ENCODE results near the gene SEMA3B.
A peak's percentile ranks its signal among the peaks of the same experiment; 100 is the strongest.
"Not testable (repeated sequence)": the region's sequence is repeated elsewhere in the genome, so short reads cannot be mapped to it uniquely, and the experiment has no call there.

The SEMA3B gene

DNA sequence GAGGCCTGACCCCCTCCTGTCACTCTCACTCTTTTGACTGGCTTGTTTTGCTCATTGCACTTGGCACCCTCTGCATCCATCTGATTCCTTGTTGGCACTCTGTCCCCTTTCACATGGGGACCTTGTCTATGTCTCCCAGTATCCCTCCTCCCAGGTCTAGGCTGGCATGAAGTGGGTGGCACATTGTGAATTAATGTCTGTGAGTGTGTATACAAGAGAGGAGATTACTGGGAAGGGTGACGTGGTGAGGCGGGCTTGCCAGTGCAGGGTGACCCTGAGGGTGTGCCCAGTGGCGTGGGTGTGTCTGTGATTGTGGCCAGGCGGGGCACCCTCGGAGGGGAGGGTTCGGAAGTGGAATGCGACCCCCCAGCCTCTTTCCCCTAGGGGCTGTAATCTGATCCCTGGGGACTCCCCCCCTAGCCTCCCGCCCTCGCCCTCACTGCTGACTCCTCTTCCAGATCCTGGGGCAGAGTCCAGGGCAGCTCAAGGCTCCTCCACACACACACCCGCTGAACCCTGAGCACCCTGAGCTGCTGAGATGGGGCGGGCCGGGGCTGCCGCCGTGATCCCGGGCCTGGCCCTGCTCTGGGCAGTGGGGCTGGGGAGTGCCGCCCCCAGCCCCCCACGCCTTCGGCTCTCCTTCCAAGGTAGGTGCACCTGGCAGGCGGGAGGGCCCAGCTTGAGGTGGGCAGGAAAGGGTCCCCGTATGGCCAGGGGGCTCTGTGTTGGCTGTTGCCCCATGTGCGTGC, at the start of gene SEMA3B:
SEMA3B (plus strand) TSS at position 445 of the 749 bp plus-strand sequence; CDS start at position 539, 94 bp downstream.
- no peak for DNase-seq

DNA sequence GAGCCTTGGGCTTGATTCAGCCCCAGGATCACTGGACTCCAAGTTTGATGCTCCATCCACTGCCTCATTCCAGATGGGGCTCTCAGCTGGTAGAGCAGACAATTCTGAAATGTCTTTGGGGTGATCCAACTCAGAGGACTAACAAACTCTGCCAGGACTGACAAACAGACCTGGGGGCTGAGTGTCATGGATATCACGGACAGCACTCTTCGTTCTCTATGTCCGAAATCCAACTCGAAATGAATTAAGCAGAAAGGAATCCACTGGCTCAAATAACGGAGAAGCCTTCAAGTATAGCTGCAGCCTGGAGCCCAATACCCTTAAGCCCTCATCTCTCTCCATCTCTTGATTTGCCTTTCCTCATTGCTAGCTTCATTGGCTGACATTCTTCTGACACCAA, 49.7 kb upstream of the SEMA3B start:
- DNase-seq = no peak

DNA sequence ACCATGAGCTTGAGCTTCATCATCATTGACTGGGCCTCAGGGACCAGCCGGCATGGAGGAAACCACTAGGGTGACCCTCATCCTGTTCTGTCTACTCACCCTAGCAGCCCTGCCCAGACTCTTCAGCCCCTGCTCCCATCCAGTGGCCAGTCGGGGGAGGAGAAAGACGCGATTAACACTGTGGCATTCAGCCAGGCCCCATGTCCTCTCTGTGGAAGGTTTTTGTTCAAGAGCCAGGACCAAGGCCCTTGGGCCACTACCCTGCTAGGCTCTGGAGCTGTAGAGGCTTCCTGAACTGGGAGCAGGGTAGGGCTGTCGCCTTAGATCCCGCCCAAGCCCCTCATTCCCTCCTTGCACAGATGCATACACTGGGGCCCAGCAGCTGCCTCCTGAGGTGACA, 48.8 kb upstream of the SEMA3B start:
- DNase-seq = no peak

DNA sequence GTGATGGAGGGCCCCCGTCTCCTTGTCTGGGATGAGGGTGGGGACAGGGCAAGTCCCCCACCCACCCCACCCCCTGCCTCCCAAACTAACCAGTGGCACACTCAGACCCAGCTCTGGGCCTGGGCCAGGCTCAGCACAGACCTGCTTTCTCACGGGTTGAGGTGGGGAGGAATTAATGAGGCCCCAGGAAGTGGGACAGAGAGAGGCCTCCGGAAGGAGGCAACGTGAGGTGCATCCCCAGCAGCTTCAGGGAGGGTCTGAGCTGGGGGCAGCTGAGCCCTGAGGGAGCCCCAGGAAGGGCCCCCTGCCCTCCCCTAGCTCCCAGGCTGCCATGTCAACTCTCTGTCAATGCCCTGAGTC, 47.9 kb upstream of the SEMA3B start:
- no peak for DNase-seq

DNA sequence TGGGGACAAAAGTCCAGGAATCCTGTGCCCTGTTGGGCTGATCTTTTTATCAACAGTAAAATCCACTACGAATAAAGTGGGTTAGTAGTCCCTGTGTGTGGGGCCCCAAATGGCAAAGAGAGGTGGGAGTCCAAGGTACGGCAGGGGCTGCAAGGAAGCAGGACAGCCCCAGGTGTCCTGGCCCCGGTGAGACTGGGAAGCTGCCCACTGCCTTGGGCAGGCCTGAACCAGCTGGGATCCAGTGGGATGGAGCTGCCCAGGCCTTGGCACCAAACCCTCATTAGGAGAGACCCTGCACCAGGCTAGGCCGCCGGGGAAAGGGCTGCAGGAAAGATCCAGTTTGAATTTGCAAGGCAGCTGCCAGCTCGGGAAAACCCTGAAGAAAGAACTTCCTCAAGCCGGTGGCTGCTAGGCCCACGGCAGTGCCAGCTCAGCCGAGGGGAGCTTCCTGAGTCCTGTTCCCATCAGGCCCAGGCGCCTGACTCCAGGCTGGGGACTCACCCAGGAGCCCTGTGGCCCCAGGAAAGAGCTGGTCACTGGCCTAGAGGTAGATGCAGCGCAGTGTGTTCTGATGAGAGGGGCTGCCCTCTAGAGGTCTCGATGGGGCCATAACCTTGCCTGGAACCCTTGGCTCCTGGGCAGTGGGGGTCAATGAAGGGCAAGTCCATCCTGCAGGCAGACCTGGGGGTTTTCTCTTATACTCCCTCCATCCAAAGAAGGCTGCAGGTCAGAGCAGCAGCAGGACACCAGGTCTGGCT, 47.4 kb upstream of the SEMA3B start:
- DNase-seq = no peak

DNA sequence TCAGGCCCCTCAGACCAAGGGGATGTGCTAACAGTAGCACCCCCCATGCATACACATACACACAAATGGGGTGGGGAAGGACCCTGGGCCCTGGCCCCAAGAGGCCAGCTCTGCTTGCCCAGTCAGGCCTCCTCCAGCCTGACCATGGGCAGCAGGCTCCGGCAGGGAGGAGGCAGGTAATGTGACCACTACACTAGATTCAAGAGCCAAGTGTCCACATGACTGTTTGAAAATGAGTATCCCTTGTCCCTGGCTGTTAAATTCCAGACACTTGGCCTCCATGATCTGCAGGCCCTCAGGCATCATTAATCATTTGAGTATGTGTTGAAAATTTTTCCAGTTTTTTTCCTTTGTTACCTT, 46.8 kb upstream of the SEMA3B start:
- no peak for DNase-seq

DNA sequence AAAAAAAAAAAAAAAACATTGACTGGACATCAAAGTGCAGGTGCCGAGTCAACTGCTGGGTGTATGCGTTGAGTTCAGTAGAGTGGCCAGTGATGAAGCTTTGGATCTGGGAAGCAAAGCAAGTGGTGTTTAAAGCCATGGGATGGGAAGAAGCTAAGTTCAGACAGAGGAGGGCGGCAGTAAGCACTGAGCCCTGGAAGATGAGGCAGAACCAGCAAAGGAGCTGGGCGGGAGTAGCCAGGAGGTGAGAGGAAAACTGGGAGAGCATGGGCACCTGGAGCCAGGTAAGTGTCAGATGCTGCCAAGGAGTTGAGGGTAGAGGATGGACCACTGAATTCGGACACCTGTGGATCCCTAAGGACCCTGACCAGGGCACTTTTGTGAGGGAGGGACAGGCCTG, 44.3 kb upstream of the SEMA3B start:
- DNase-seq = no peak

DNA sequence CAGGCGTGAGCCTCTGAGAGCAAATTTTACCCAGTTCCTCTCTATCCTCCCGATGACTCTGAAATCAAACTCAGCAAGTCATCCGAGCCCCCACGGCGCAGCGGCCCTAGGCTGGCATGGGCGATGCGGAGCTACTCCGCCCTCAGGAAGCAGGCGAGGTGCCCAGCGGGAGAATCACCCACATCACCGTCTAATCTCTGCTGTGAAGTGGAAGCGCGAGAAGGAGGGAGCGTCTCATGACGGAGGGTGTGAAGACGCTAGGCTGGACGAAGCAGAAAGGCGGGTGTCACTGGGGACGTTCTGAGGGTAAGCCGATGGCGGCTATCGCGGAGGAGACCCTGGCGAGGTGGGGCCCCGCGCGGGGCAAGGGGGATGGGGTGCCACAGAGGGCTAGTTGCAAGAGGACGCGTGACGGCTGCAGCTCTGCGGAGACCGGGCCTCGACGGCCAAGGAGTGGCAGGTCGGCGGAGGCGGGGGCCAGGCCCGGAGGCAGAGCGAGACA, 42.0 kb upstream of the SEMA3B start:
- DNase-seq = no peak

DNA sequence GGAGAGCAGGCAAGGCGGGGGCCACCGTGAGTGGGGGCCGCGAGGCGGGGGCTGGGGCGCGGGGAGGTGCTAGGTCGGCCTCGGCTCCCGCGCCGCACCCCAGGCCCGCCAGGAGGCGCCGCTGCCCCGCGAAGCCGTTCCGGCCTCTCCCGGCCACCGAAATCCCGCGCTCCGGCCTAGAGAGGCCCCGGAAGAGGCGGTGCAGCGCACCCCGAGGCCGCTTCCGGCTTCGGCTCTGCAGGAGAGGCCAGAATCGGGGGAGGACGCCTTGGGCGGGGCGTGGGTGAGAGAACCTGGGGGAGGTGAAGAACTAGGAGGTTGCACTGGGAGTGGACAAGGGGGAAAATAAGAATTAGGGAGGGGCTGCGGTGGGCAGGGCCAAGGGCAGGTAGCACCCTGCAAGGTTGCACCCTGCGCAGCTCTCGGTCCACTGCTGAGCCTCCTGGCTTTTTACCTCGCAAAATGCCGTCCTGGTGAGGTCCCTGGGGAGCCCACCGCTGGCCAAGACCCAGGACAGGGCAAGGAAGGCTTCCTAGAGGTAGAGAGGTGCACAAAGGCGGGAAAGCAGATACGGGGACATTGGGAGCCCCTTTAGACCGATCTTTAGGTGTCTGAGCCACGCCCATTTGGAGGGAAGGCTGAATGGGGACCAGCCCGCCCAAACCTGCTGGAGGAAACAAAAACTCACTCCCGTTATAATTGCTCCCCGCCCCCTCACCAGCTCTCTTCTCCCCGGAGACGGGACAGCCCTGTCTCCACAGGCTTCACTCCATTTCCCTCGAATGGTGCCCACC, 41.4 kb upstream of the SEMA3B start:
- peak; percentile 60 for DNase-seq

DNA sequence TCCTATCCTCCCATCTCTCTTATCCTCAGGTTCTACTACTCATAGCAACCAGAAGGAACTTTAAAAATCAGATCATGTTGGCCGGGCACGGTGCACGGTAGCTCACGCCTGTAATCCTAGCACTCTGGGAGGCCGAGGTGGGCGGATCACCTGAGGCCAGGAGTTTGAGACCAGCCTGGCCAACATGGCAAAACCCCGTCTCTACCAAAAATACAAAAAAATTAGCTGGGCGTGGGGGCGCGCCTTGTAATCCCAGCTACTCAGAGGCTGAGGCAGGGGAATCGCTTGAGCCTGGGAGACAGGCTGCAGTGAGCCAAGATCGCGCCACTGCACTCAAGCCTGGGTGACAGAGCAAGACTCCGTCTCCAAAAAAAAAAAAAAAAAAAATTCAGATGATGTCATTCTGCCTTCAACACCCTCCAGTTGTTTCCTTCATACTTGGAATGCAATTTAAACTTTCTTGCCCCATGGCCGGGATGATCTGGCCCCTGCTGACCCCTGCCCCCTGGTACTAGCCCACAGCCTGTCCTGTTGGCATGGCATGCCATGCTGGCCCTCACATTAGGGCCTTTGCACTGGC, 40.7 kb upstream of the SEMA3B start:
- DNase-seq = not testable (repeated sequence)

DNA sequence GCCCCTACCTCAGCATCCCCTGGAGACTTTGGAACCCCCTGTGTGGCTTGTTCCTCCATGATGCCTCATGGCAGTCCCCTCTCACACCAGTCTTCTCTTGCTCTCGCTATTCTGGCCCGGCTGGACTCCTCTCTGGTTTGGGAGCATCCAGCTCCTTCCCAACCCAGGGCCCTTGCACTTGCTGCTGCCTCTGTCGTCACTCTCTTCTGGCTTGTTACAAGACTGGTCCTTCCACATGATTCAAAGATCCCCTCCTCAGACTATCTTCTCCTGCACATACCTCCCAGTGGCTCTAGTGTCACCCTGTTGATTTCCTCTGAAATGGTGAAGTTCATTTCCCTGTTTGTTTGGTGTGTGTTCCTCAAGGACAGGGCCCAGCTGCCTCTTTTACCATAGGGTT, 39.5 kb upstream of the SEMA3B start:
- no peak for DNase-seq

DNA sequence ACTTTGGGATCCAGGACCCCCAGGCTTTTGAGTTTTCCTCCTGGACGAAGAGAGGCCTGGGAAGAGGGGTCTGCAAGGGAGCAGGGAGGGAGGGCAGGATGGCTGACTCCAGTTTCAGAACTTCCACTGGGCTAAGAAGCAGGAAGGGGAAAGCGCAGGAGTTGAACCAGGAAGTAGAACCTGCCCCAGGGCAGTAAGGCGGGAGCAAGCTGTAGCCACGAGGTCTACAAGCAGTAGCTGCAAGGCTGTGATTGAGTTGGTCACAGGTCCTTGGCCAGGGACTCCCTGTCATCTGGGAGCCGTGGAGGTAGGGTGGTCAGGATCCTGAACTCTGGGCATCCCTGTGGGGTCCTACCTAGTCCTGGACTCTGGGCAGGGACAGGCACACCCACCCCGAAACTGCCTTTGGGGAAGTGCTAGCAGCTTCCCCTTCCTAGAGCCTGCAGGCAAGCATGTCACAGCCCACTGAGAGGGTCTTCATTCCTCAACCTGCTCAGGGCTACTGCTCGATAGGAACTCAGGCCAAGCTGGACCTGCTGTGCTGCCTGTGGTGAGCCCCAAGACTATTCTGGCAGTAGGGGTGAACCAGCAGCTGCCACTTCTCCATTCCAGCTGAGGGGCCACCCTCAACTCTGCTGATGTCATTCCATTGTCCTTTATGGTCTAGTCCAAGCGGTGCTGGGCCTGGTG, 38.7 kb upstream of the SEMA3B start:
- no peak for DNase-seq

DNA sequence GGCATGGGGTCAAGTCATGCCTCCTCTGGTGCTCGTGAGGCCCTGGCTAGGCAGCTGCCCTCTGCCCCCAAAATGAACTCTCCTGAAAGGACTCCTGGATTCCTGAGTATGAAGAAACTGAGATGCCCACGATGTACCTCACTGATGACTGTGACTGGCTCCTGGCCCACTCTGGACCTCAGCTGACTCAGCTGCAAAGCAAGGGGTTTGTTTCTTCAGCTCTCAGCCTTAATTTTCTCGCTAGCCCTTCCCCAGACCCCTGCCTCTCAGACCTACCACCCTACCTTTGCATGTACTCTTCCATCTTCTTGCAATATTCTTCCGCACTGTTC, 38.2 kb upstream of the SEMA3B start:
- no peak for DNase-seq

DNA sequence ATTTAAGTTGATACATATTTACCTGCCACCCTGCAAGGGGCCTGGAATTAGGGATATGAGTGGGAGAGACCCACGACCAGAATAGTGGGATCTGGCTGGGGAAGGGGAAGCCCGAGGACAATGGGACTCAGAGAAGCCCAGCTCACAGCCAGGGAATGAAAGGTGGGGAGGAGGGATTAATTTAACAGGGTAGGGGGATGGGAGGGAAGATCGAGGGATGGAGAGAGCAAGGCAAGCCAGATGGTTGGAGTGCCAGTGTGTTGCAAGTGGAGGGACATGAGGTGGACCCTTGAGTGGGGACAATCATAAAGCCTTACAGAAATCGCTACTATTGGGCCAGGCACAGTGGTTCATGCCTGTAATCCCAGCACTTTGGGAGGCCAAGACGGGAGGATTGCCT, 37.4 kb upstream of the SEMA3B start:
- DNase-seq = no peak

DNA sequence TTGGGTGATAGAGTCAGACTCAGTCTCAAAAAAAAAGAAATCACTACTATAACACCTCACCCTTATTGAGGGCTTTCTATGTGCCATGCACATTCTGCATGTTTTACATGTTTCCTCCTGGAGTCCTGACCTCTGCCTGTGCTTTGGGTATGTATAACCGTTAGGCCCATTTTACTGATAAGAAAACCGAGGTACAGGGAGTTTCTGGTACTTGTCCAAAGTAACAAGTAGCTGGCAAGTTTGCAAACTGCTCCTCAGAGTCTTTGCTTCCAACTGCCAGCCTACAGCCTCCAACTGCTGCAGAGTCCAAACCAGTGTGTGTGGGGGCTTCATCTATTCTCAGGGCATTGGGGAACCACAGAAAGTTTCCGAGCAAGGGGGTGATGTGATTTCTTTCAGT, 36.6 kb upstream of the SEMA3B start:
- DNase-seq = no peak

DNA sequence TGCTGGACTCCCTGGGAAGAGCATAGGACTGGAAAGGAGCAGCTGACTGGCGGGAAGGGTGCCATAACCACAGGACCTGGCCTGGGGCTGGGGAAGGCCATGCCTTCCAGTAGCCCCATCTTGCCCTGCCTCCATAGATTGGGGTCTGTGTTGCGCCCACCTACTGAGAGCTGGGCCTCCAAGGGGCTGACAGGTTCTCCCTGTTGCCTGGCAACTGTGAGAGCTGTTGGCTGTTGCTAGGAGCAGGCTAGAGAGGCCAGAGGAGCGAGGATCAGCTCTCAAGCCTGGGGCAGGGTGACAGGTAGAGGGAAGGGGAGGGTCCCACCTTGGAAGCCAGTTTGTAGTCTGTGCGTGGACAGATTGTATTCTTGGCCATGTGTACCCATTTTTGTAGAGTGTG, 35.8 kb upstream of the SEMA3B start:
- no peak for DNase-seq

DNA sequence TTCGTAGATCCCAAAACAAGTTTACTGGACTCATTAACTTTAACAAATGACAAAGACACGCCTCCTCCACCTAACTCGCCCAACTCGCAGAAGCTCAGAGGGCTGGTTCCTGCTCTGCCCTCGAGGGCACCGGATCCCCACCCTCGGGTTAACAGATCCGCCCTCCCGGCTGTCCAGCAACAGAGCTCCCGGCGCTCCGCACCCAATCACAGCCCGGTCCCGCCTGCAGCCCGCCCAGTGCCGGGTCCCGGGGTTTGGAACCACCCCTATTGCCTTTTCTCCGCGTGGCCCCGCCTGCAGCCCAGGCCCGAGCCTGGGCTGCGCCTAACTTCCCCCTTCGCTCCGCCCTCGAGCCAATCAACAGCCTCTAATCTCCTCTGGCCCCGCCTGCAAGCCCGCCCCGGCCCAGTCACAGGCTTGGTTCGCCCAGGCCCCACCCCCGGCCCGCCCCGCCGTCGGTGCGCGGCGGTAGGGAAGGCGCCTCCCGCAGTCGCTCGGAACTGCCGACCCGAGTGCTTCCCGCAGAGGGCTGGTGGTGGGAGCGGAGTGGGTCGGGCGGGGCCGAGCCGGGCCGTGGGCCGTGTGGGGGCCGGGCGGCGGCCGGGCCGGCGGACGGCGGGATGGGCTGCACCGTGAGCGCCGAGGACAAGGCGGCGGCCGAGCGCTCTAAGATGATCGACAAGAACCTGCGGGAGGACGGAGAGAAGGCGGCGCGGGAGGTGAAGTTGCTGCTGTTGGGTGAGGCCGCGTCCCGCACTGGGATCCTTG, 33.0 kb upstream of the SEMA3B start, which contains the start of gene GNAI2:
GNAI2 (plus strand) TSS at position 489 of the 768 bp plus-strand sequence; CDS start at position 621, 132 bp downstream.
- peak; percentile 93 for DNase-seq

DNA sequence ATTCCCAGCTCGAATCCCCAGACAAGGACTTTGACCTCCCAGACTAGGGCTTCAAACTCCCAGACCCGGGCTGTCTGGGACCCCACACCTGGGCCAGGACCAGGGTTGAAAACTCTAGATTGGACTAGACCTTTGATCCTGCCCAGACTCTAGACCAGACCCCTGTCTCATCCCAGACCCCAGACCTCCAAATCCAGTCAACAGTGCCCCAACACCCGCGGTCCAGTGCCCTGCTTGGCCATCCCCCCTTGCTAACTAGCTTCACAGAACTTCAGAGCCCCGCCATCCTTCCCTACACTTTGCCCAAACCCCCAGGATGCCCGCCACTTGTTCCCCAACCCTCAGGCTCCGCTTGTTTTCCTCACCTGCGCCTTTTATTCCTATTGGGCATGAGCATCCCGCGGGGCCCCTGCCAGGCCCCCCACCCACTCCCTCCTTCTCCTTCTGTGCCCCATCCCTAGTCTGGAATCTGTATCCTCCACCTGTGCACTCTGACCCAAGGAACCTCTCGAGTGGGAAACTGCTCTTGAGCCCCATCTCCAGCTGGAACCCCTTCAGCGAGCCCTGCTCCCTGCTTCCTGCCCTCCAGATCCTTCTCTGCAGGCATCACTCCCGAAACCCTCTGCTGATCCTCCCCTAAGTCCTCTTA, 32.3 kb upstream of the SEMA3B start:
- DNase-seq = no peak

DNA sequence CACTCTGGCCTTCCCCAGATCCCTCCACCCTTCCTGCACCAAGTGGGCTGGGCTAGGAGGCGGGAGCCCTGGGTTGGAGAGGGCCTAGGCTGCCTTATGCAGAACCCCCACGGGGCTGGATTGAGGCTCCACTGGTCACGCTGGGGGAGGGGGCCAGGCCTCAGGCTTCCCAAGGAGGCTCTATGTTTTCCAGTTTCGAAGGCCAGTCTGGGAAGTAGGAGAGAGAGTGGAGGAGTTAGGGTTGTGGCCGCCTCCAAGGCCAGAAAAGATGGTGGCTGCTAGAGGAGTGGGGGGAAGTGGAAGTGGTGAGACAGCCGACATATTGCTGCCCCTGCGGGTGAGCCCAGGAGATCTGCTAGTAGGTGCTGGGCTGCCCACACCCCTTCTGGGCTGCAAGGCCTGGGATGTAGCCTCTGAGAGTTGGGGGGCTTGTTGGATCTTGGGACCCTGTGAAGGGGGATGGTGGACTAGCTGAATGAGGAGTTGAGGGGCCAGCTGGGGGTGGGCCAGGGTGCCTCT, 31.8 kb upstream of the SEMA3B start:
- DNase-seq = no peak

DNA sequence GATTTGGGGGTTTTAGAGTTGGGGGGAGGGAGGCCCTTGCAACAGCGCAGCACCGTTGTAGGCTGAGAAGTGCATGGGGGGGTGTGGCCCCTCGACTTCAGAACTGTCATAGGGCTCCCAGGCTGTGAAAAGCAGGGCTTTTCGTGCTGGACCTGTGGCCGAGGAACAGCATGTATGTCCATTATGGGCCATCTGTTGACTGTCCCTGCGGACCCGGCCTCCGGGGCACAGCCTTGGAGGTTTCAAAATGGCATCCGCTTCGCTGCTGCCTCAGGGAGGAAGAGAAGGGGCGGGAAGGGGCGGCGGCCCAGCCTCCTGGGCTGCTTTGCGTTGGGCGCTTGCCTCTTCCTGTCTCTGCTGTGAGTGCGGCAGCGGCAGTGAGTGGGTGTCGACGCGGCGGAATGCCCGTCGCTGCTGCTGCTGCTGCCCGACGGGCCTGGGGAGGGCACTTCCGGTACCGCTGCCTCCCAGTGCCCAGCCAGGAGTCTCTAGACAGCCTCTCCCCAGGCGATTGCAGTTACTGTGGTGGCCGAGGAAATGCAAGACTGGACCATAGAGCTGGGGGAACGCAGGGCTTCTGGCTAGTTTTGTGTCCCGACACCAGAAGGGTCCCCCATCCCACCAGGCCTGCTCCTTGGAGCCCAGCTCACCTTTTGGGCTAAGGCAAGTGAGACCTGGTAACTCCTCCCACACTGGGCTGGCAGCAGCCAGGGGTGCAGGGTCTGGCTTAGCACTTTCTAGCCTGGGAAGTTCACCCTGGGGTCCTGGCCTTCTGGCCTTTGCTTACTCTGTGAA, 31.0 kb upstream of the SEMA3B start:
- DNase-seq = no peak

Measured in NCI-H1694 treated with DMSO at 0.1 percent for 48 hours (cell line).